Stimulated activated CD4-positive, alpha-beta T cell treated with anti-CD3 and anti-CD28 coated beads, Interleukin-4, amount 100 ng/mL, for 24 hours (primary cell): ENCODE measurements around the gene AFAP1L1.
A peak's percentile ranks its signal among the peaks of the same experiment; 100 is the strongest.
"Not testable (repeated sequence)": the region's sequence is repeated elsewhere in the genome, so short reads cannot be mapped to it uniquely, and the experiment has no call there.

ENCODE experiments used
- DNase-seq: peaks from one replicate; pipeline ENCODE4 v3.0.0-alpha.2; 2020

AFAP1L1 gene

GRCh38 chr5:149376104-149376503, 104.4 kb downstream of the AFAP1L1 start:
- no peak for DNase-seq

- no peak for DNase-seq
These were observed 105.2 kb downstream of the AFAP1L1 start for GRCh38 chr5:149376711-149377447.

GRCh38 chr5:149378241-149378820, 106.7 kb downstream of the AFAP1L1 start:
- no peak for DNase-seq

GRCh38 chr5:149379177-149379761, 107.6 kb downstream of the AFAP1L1 start, which contains the start of gene IL17B:
Gene IL17B (minus strand): TSS chr5:149379292. CDS start chr5:149379225, 67 bp downstream.
- DNase-seq, result no peak

GRCh38 chr5:149379818-149380374, 108.2 kb downstream of the AFAP1L1 start:
- DNase-seq, result no peak

- DNase-seq, result no peak
These were observed 108.9 kb downstream of the AFAP1L1 start for GRCh38 chr5:149380466-149381121.

- no peak for DNase-seq
These were observed 109.8 kb downstream of the AFAP1L1 start for GRCh38 chr5:149381261-149381985.

- peak; percentile 80 for DNase-seq
These were observed 110.3 kb downstream of the AFAP1L1 start for GRCh38 chr5:149381986-149382338.

- no peak for DNase-seq
These were observed 111.0 kb downstream of the AFAP1L1 start for GRCh38 chr5:149382517-149383220.

GRCh38 chr5:149383399-149383798, 111.7 kb downstream of the AFAP1L1 start:
- no peak for DNase-seq

- no peak for DNase-seq
These were observed 114.5 kb downstream of the AFAP1L1 start for GRCh38 chr5:149386166-149386565.

GRCh38 chr5:149387081-149387631, 115.5 kb downstream of the AFAP1L1 start:
- DNase-seq, result no peak

GRCh38 chr5:149387982-149388381, 116.3 kb downstream of the AFAP1L1 start:
- DNase-seq, result no peak

- DNase-seq, result no peak
These were observed 117.0 kb downstream of the AFAP1L1 start for GRCh38 chr5:149388498-149389190.

GRCh38 chr5:149389552-149390495, 118.2 kb downstream of the AFAP1L1 start:
- no peak for DNase-seq

GRCh38 chr5:149391076-149391475, 119.4 kb downstream of the AFAP1L1 start:
- DNase-seq, result not testable (repeated sequence)
